T-helper 17 cell (primary cell): ENCODE data around the gene NPHP4. TPM values are rescaled to one million over a fixed set of nuclear protein-coding genes. Genes with fewer than 3 reads are reported as not detected.

Source experiments
- ATAC-seq: fragments of 150-1000 bp; cut with Tn5 transposase; 2 replicates; pipeline ENCODE4 v1.10.0; 2021; ENCODE audit warnings: mild to moderate bottlenecking, moderate library complexity
- DNase-seq, 3 donors: peaks; one replicate each; pipeline versions ENCODE4 v3.0.0 to v3.0.0-alpha.2; 2020 to 2021
- H3K9me3 ChIP-seq: one replicate; pipeline ENCODE4 v1.7.0; 2013; ENCODE audit warnings: low read length, mild to moderate bottlenecking; ENCODE audit not compliant: control insufficient read depth, poor library complexity, severe bottlenecking
- H3K27ac Mint-ChIP-seq: one replicate; pipeline ENCODE4 v1.8.0; 2022; ENCODE audit warnings: mild to moderate bottlenecking, moderate library complexity, mixed read lengths
- H3K27me3 Mint-ChIP-seq: one replicate; pipeline ENCODE4 v1.8.0; 2022; ENCODE audit warnings: mixed read lengths
- H3K36me3 Mint-ChIP-seq: one replicate; pipeline ENCODE4 v1.8.0; 2022; ENCODE audit warnings: low read depth, mixed read lengths
- H3K4me1 Mint-ChIP-seq: one replicate; pipeline ENCODE4 v1.8.0; 2022; ENCODE audit warnings: mild to moderate bottlenecking, mixed read lengths
- H3K4me3 Mint-ChIP-seq: one replicate; pipeline ENCODE4 v1.8.0; 2022; ENCODE audit warnings: mild to moderate bottlenecking, moderate library complexity, mixed read lengths
- total RNA-seq, 4 donors: library from RNA in 2 of 4; stranded (reverse) in 2 of 4; gene quantifications; one replicate each; pipeline ENCODE4 v1.2.3 and lab custom pipeline; 2022 to 2026

Gene NPHP4
- total RNA-seq, 2 donors from 2014 or later: 9.9 to 14.1 TPM

GRCh38 chr1:5975133-5975880 is 16.9 kb downstream of the NPHP4 start:
- Mint-ChIP-seq H3K36me3 (no peaks in the 10 kb centered on the region), H3K4me3 (peak overlapping the region; percentile 61), H3K27me3 (no peaks in the 10 kb centered on the region), H3K4me1 (peaks cover 13% of the 10 kb centered on the region), H3K27ac (no peak overlapping the region)
- no peaks in the 10 kb centered on the region for H3K9me3 ChIP-seq
- peak; percentile 84 for ATAC-seq
- peak in 2 of 3 donors; percentile 31 to 33 for DNase-seq

- ATAC-seq (no peak), DNase-seq (no peak)
- Mint-ChIP-seq H3K4me1 (peaks cover 15% of the 10 kb centered on the region), H3K27ac (no peak overlapping the region), H3K4me3 (no peak overlapping the region), H3K27me3 (no peaks in the 10 kb centered on the region), H3K36me3 (no peaks in the 10 kb centered on the region)
- no peaks in the 10 kb centered on the region for H3K9me3 ChIP-seq
Measured at GRCh38 chr1:5974631-5975030, 17.6 kb downstream of the NPHP4 start.

DNA sequence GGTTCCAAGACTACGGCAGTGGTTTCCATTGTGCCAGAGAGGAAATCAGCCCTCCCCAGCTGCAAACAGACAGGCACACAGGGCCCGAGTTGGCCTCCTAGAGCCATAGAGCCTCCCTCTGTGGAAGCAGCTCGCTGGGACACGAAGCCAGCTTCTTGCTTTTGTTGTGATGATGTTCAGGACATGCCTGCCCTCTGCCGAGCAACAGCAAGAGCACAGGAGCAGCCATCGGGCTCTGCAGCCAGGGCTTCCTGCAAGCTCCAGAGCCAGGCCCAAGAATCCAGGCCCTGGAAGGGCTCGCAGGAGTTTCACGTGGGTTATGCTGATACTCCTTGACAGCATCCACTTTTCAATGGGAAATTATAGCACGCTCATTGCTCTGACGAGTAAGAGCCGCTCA is 18.5 kb downstream of the NPHP4 start:
- no peak for DNase-seq
- Mint-ChIP-seq H3K36me3 (no peaks in the 10 kb centered on the region), H3K4me3 (no peak overlapping the region), H3K4me1 (peaks cover 15% of the 10 kb centered on the region), H3K27me3 (no peaks in the 10 kb centered on the region), H3K27ac (no peak overlapping the region)
- no peaks in the 10 kb centered on the region for H3K9me3 ChIP-seq
- no peak for ATAC-seq

GRCh38 chr1:5972198-5972520 is 20.1 kb downstream of the NPHP4 start:
- Mint-ChIP-seq H3K27ac (no peak overlapping the region), H3K4me1 (peaks cover 10% of the 10 kb centered on the region), H3K36me3 (no peaks in the 10 kb centered on the region), H3K27me3 (no peaks in the 10 kb centered on the region), H3K4me3 (no peak overlapping the region)
- ATAC-seq: no peak
- DNase-seq: no peak
- no peaks in the 10 kb centered on the region for H3K9me3 ChIP-seq

GRCh38 chr1:5971471-5972197 is 20.6 kb downstream of the NPHP4 start:
- Mint-ChIP-seq H3K27me3 (no peaks in the 10 kb centered on the region), H3K27ac (no peak overlapping the region), H3K4me3 (no peak overlapping the region), H3K4me1 (peaks cover 5% of the 10 kb centered on the region), H3K36me3 (no peaks in the 10 kb centered on the region)
- DNase-seq: no peak
- H3K9me3 ChIP-seq: no peaks in the 10 kb centered on the region
- ATAC-seq: no peak

DNA sequence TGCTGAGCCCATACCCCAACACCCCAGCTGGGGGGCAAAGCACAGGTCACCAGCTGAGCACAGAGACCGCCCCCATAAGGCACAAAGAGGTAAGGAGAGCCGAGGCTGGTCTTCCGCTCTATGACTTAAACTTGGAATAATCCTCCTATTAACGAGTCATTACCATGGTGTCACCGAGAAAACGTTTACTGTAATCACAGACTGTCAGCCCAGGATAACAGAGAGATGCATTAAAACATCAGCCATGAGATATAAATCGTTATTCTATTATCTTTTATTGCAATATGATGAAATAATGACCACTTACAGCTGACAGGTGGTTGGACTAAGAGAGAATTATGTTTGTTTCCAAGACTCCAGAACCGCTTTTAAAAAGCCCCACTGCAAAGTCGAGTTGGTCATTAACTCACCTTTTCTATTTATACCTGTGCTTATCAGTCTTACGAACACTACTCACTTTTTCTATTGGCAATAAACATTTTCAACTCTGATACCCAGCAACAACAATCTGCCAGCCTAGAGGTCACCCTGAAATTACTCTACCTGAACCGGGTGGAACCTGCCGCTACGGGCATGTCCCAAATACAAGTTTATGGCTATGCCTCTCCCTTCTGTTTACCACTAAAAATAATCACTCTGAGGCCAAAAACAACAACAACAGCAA is 21.5 kb downstream of the NPHP4 start:
- Mint-ChIP-seq H3K27ac (peak overlapping the region; percentile 19), H3K4me3 (no peak overlapping the region), H3K27me3 (no peaks in the 10 kb centered on the region), H3K36me3 (no peaks in the 10 kb centered on the region), H3K4me1 (peaks cover 5% of the 10 kb centered on the region)
- DNase-seq: no peak
- no peaks in the 10 kb centered on the region for H3K9me3 ChIP-seq
- no peak for ATAC-seq

DNA sequence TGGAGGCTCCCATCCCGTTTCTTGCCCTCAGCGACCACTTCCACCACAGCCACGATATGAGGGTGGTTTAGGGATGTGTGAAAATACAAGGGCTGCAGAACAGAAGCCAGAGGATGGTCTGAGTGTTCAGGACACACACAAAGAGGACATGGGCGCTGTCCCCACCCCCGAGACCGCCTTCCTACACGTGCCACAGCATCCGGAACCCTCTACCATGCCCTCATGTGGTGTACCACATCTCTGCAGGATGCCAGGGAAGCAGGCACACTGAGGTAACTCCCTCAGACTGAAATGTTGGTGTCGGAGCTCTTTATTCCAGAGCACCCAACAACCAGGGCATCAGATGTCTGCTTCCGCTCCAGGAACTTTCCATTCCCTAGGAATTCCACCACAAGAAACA is 23.1 kb downstream of the NPHP4 start:
- no peak for DNase-seq
- Mint-ChIP-seq H3K4me1 (peaks cover 2% of the 10 kb centered on the region), H3K4me3 (no peak overlapping the region), H3K36me3 (no peaks in the 10 kb centered on the region), H3K27ac (no peak overlapping the region), H3K27me3 (no peaks in the 10 kb centered on the region)
- no peak for ATAC-seq
- no peaks in the 10 kb centered on the region for H3K9me3 ChIP-seq

DNA sequence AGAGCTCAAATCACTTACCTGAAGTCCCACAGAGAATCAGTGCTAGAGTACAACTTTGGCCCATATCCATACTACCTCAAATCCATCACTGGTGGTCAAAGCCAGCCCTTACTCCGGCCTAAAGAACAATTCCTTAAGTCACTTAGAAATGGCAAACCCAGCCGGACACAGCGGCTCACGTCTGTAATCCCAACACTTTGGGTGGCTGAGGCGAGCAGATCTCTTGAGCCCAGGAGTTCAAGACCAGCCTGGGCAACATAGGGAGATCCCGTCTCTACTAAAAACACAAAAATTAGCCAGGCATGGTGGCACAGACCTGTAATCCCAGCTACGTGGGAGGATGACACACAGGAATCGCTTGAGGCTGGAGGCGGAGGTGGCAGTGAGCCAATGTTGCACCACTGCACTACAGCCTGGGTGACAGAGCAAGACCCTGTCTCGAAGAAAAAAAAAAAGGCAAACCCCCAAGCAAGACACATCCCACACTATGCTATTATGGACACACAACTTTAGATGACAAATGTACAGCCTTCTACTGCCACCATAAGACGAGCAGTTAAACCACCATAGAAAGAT is 24.0 kb downstream of the NPHP4 start:
- Mint-ChIP-seq H3K4me3 (no peak overlapping the region), H3K36me3 (no peaks in the 10 kb centered on the region), H3K27me3 (no peaks in the 10 kb centered on the region), H3K27ac (no peak overlapping the region), H3K4me1 (peaks cover 2% of the 10 kb centered on the region)
- no peaks in the 10 kb centered on the region for H3K9me3 ChIP-seq
- DNase-seq (no peak), ATAC-seq (no peak)

GRCh38 chr1:5967351-5968160 is 24.7 kb downstream of the NPHP4 start:
- H3K36me3 Mint-ChIP-seq: no peaks in the 10 kb centered on the region
- no peak for ATAC-seq
- H3K4me3 Mint-ChIP-seq: no peak overlapping the region

DNA sequence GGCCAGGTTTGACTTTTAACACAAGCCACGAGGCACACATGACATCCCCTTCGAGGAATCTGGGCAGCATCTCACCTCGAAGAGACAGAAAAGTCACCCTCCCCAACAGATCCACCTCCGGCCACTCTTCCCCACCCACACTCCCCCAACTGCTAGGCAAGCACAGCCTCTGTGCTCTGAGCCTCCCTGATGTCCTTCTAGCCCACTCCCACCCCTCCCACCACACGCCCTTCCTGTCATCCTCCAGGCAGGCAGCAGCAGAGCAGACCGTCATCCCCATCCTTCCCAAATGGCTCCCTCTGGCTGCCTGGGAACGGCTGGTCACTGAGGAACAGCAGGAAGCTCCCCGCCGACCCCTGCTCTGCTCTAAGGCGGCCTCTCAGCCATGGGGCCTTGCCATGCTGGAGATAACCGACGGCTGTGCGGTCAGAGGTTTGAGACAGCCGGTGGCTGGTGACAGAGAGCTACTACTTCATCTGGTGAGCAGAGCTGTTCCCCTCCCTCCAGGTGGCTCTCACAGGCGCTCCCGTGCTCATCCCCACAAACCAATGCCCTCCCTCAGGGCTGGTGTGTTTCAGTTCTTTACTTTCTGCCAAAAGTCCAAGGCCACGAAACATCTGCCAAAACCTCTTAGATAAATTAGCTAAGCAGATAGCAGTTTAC is 25.6 kb downstream of the NPHP4 start:
- no peaks in the 10 kb centered on the region for H3K36me3 Mint-ChIP-seq

More at GRCh38 chr1:5967351-5968160, 24.7 kb downstream of the NPHP4 start:
- no peak overlapping the region for H3K27ac Mint-ChIP-seq
- H3K9me3 ChIP-seq: no peaks in the 10 kb centered on the region
- H3K27me3 Mint-ChIP-seq: no peaks in the 10 kb centered on the region
- peaks cover 2% of the 10 kb centered on the region for H3K4me1 Mint-ChIP-seq
- no peak for DNase-seq

GRCh38 chr1:5965586-5966131 is 26.6 kb downstream of the NPHP4 start:
- Mint-ChIP-seq H3K36me3 (peaks cover 3% of the 10 kb centered on the region), H3K4me3 (no peak overlapping the region), H3K27me3 (no peaks in the 10 kb centered on the region), H3K4me1 (peaks cover 4% of the 10 kb centered on the region), H3K27ac (no peak overlapping the region)
- no peaks in the 10 kb centered on the region for H3K9me3 ChIP-seq
- DNase-seq (no peak), ATAC-seq (no peak)

More for the DNA sequence above, 25.6 kb downstream of the NPHP4 start:
- H3K4me3 Mint-ChIP-seq: no peak overlapping the region
- ATAC-seq: no peak
- H3K4me1 Mint-ChIP-seq: peaks cover 2% of the 10 kb centered on the region
- no peaks in the 10 kb centered on the region for H3K9me3 ChIP-seq
- H3K27ac Mint-ChIP-seq: no peak overlapping the region
- H3K27me3 Mint-ChIP-seq: no peaks in the 10 kb centered on the region
- no peak for DNase-seq
